Measurements from ENCODE around the gene AKAP1.

Gene AKAP1

GRCh38 chr17:57130708-57131461, 45.8 kb downstream of the AKAP1 start:
- DNase-seq (ENCODE audit: low read depth in 2 of 2), result peak; percentile 69 to 78

- no peak for DNase-seq (ENCODE audit: low read depth in 2 of 2)
Observed at GRCh38 chr17:57132663-57133062, 47.6 kb downstream of the AKAP1 start.

- no peak for DNase-seq (ENCODE audit: low read depth in 2 of 2)
Observed at GRCh38 chr17:57133486-57133885, 48.4 kb downstream of the AKAP1 start.

GRCh38 chr17:57135026-57135788, 50.2 kb downstream of the AKAP1 start:
- DNase-seq (ENCODE audit: low read depth in 2 of 2), result no peak

GRCh38 chr17:57135789-57136291, 50.8 kb downstream of the AKAP1 start:
- DNase-seq (ENCODE audit: low read depth in 2 of 2), result no peak

- no peak for DNase-seq (ENCODE audit: low read depth in 2 of 2)
Observed at GRCh38 chr17:57136355-57136754, 51.3 kb downstream of the AKAP1 start.

GRCh38 chr17:57138030-57138911, 53.2 kb downstream of the AKAP1 start:
- no peak for DNase-seq (ENCODE audit: low read depth in 2 of 2)

- no peak for DNase-seq (ENCODE audit: low read depth in 2 of 2)
Observed at GRCh38 chr17:57138956-57139576, 54.0 kb downstream of the AKAP1 start.

GRCh38 chr17:57140316-57140715, 55.3 kb downstream of the AKAP1 start:
- no peak for DNase-seq (ENCODE audit: low read depth in 2 of 2)

GRCh38 chr17:57142925-57143324, 57.9 kb downstream of the AKAP1 start:
- no peak for DNase-seq (ENCODE audit: low read depth in 2 of 2)

- no peak for DNase-seq (ENCODE audit: low read depth in 2 of 2)
Observed at GRCh38 chr17:57143361-57143760, 58.3 kb downstream of the AKAP1 start.

GRCh38 chr17:57143919-57144318, 58.9 kb downstream of the AKAP1 start:
- no peak for DNase-seq (ENCODE audit: low read depth in 2 of 2)

GRCh38 chr17:57144567-57144966, 59.5 kb downstream of the AKAP1 start:
- no peak for DNase-seq (ENCODE audit: low read depth in 2 of 2)

- no peak for DNase-seq (ENCODE audit: low read depth in 2 of 2)
Observed at GRCh38 chr17:57145347-57145746, 60.3 kb downstream of the AKAP1 start.

GRCh38 chr17:57146273-57146672, 61.2 kb downstream of the AKAP1 start:
- DNase-seq (ENCODE audit: low read depth in 2 of 2), result no peak

- no peak for DNase-seq (ENCODE audit: low read depth in 2 of 2)
Observed at GRCh38 chr17:57151798-57152197, 66.8 kb downstream of the AKAP1 start.

GRCh38 chr17:57152967-57153528, 68.0 kb downstream of the AKAP1 start:
- no peak for DNase-seq (ENCODE audit: low read depth in 2 of 2)

- no peak for DNase-seq (ENCODE audit: low read depth in 2 of 2)
Observed at GRCh38 chr17:57154921-57155320, 69.9 kb downstream of the AKAP1 start.

- no peak for DNase-seq (ENCODE audit: low read depth in 2 of 2)
Observed at GRCh38 chr17:57158325-57158724, 73.3 kb downstream of the AKAP1 start.

GRCh38 chr17:57158795-57159194, 73.7 kb downstream of the AKAP1 start:
- no peak for DNase-seq (ENCODE audit: low read depth in 2 of 2)

GRCh38 chr17:57160624-57161023, 75.6 kb downstream of the AKAP1 start:
- DNase-seq (ENCODE audit: low read depth in 2 of 2), result no peak

Data from stimulated activated CD4-positive, alpha-beta T cell treated with anti-CD3 and anti-CD28 coated beads, Interleukin-15, amount 100 ng/mL, for 48 hours (primary cell).